ENCODE measurements around the gene CA5B. TPM values are rescaled to one million over a fixed set of nuclear protein-coding genes. Genes with fewer than 3 reads are reported as not detected.

Gene CA5B
- total RNA-seq, 1 donor from 2014 or later = 7.2 TPM

DNA sequence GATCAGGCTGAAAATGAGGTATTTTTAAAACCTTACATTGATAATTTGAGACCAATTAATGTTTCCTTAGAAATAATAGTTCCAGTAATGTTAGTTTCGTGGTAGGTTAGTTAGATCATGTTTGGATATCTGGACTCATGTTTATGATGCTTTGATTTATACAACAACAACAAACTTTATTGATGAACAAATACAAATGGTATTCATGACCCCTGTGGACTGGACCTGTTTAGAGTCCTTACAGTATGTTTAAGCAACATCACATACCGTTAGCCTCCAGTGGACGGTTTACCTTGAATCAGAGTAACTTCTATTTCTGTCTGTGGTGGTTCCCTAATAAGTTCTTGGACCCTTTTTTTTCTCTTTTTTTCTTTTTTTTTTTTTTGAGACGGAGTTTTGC, 70.2 kb downstream of the CA5B start:
- Mint-ChIP-seq H3K27me3 (ENCODE audit: unreplicated experiment) (no peaks in the 10 kb centered on the region), H3K36me3 (ENCODE audit: low read depth, unreplicated experiment) (peaks cover 17% of the 10 kb centered on the region), H3K27ac (ENCODE audit: unreplicated experiment) (no peak overlapping the region), H3K9me3 (ENCODE audit: unreplicated experiment) (no peaks in the 10 kb centered on the region), H3K4me3 (ENCODE audit: unreplicated experiment) (no peak overlapping the region), H3K4me1 (ENCODE audit: unreplicated experiment) (no peaks in the 10 kb centered on the region)
- DNase-seq (ENCODE audit: low spot score) = no peak
- TF ChIP-seq CTCF (IDR thresholded peaks at IDR 0.05; ENCODE audit: unreplicated experiment) = no peak

GRCh38 chrX:15812192-15812938, 74.3 kb downstream of the CA5B start:
- TF ChIP-seq CTCF (IDR thresholded peaks at IDR 0.05; ENCODE audit: unreplicated experiment) = no peak
- Mint-ChIP-seq H3K4me1 (ENCODE audit: unreplicated experiment) (no peaks in the 10 kb centered on the region), H3K9me3 (ENCODE audit: unreplicated experiment) (no peaks in the 10 kb centered on the region), H3K4me3 (ENCODE audit: unreplicated experiment) (no peak overlapping the region), H3K27ac (ENCODE audit: unreplicated experiment) (no peak overlapping the region), H3K27me3 (ENCODE audit: unreplicated experiment) (no peaks in the 10 kb centered on the region), H3K36me3 (ENCODE audit: low read depth, unreplicated experiment) (peaks cover 7% of the 10 kb centered on the region)
- no peak for DNase-seq (ENCODE audit: low spot score)

- Mint-ChIP-seq H3K4me1 (ENCODE audit: unreplicated experiment) (no peaks in the 10 kb centered on the region), H3K36me3 (ENCODE audit: low read depth, unreplicated experiment) (peaks cover 11% of the 10 kb centered on the region), H3K27me3 (ENCODE audit: unreplicated experiment) (no peaks in the 10 kb centered on the region), H3K27ac (ENCODE audit: unreplicated experiment) (no peak overlapping the region), H3K4me3 (ENCODE audit: unreplicated experiment) (no peak overlapping the region), H3K9me3 (ENCODE audit: unreplicated experiment) (no peaks in the 10 kb centered on the region)
- no peak for TF ChIP-seq CTCF (IDR thresholded peaks at IDR 0.05; ENCODE audit: unreplicated experiment)
- DNase-seq (ENCODE audit: low spot score) = no peak
Observed at GRCh38 chrX:15813416-15813815, 75.3 kb downstream of the CA5B start.

DNA sequence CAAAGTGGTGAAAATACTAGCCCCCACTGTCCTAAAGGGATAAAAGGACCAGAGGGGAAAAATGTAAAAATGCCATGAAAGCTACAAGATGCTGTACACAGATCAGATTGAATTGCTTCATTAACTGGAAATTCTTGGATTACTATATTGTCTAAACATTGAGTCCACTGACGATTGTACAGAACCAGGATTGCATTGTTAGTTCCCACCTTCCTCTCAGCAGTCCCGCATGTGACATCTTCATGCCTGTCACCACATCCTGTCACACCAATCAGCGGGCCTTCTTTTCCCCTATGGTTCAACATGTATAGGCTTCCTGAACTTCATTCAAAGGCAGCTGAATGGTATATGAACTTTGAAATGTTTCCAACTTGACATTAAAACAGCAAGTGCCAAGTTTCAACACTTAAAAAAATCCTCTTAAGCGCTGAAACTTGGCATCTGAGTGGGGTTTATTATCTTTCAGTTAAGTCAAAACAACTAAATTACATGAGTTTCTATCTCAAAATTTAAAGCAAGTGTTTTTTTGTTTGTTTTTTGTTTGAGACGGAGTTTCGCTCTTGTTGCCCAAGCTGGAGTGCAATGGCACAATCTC, 76.8 kb downstream of the CA5B start:
- Mint-ChIP-seq H3K27ac (ENCODE audit: unreplicated experiment) (no peak overlapping the region), H3K36me3 (ENCODE audit: low read depth, unreplicated experiment) (peaks cover 6% of the 10 kb centered on the region), H3K4me1 (ENCODE audit: unreplicated experiment) (no peaks in the 10 kb centered on the region), H3K27me3 (ENCODE audit: unreplicated experiment) (no peaks in the 10 kb centered on the region), H3K9me3 (ENCODE audit: unreplicated experiment) (no peaks in the 10 kb centered on the region), H3K4me3 (ENCODE audit: unreplicated experiment) (no peak overlapping the region)
- no peak for TF ChIP-seq CTCF (IDR thresholded peaks at IDR 0.05; ENCODE audit: unreplicated experiment)
- DNase-seq (ENCODE audit: low spot score) = no peak

GRCh38 chrX:15815779-15816437, 77.8 kb downstream of the CA5B start:
- H3K9me3 Mint-ChIP-seq (ENCODE audit: unreplicated experiment) = no peaks in the 10 kb centered on the region
- no peaks in the 10 kb centered on the region for H3K27me3 Mint-ChIP-seq (ENCODE audit: unreplicated experiment)
- H3K4me3 Mint-ChIP-seq (ENCODE audit: unreplicated experiment) = peak overlapping the region; percentile 51
- H3K4me1 Mint-ChIP-seq (ENCODE audit: unreplicated experiment) = no peaks in the 10 kb centered on the region
- H3K27ac Mint-ChIP-seq (ENCODE audit: unreplicated experiment) = peak overlapping the region; percentile 82
- TF ChIP-seq CTCF (IDR thresholded peaks at IDR 0.05; ENCODE audit: unreplicated experiment) = peak; percentile 32
- peak; percentile 8 for DNase-seq (ENCODE audit: low spot score)
- peaks cover 9% of the 10 kb centered on the region for H3K36me3 Mint-ChIP-seq (ENCODE audit: low read depth, unreplicated experiment)
